Activated CD8-positive, alpha-beta T cell treated with anti-CD3 and anti-CD28 coated beads for 36 hours (primary cell): Measurements from ENCODE around the gene MEGF11. TPM values are rescaled to one million over a fixed set of nuclear protein-coding genes. Genes with fewer than 3 reads are reported as not detected.
"Not testable (repeated sequence)": the region's sequence is repeated elsewhere in the genome, so short reads cannot be mapped to it uniquely, and the experiment has no call there.

Experiments used
- ATAC-seq: fragments of 200-7000 bp; cut with Tn5 transposase; one replicate; pipeline ENCODE4 v1.10.0; 2021; ENCODE audit warnings: mild to moderate bottlenecking, moderate library complexity
- CTCF ChIA-PET: fragments of 350-600 bp; sonication (Branson Sonifier 250); formaldehyde crosslinking; loops from one replicate; lab custom pipeline; 2021; ENCODE audit warnings: antibody characterized with exemption; lab: Charles Lee
- POLR2A ChIA-PET: fragments of 350-600 bp; sonication (Branson Sonifier 250); formaldehyde crosslinking; loops from one replicate; lab custom pipeline; 2021; ENCODE audit warnings: antibody characterized with exemption; lab: Charles Lee
- DNase-seq: peaks from one replicate; pipeline ENCODE4 v3.0.0-alpha.2; 2020
- H3K27ac Mint-ChIP-seq: one replicate; pipeline ENCODE4 v1.8.0; 2021; ENCODE audit warnings: mild to moderate bottlenecking, mixed read lengths
- H3K27me3 Mint-ChIP-seq: one replicate; pipeline ENCODE4 v1.8.0; 2021; ENCODE audit warnings: mixed read lengths
- H3K36me3 Mint-ChIP-seq: one replicate; pipeline ENCODE4 v1.8.0; 2021; ENCODE audit warnings: low read depth, mixed read lengths
- H3K4me1 Mint-ChIP-seq: one replicate; pipeline ENCODE4 v1.8.0; 2021; ENCODE audit warnings: low read depth, mixed read lengths
- H3K4me3 Mint-ChIP-seq: one replicate; pipeline ENCODE4 v1.8.0; 2021; ENCODE audit warnings: mild to moderate bottlenecking, moderate library complexity, mixed read lengths
- H3K9me3 Mint-ChIP-seq: one replicate; pipeline ENCODE4 v1.8.0; 2021; ENCODE audit warnings: mixed read lengths
- intact Hi-C: fragments of 100-400 bp; cut with micrococcal nuclease; formaldehyde crosslinking; loops from one replicate; pipeline ENCODE4 v1.10.0; 2022
- total RNA-seq, 2 experiments: library from RNA; stranded (reverse); gene quantifications; one replicate each; pipeline ENCODE4 v1.2.3, GENCODE V29; 2021
- TF ChIP-seq, protein P1 (sequence below): fragments of 200-600 bp; IDR thresholded peaks from one replicate; pipeline ENCODE4 v1.8.0; 2022; ENCODE audit warnings: antibody characterized with exemption, mild to moderate bottlenecking

The MEGF11 gene
- total RNA-seq, 2 experiments from 2014 or later: not detected

DNA sequence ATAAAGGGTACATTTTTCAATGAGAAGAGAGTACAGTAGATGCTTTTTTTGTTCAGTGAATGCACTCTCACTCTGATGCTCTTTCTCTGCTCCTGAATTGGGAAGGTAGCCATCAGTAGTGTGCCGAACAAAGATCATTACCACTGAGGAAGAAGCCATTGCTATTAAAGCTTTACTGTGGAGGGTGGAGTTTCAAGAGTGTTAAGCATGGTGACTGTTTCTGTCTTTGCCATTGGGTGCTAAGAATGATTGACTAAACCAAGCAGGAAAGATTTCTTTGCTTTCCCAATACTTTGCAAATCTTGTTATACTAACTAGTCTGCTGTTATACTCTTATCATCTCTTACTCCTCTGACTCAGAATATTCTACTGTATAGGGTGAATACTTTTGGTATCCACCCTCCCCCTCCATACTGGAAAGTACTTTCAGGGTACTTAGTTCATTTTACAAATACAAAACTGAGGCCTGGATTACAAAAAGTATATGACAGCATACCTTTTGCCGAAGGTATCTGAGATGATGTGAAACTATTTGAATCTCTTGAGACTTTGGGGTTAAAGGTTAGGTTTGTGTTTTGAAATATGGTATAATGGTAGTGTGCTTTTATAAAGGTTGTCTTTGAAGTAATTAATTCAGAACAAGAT lies 382.5 kb downstream of the MEGF11 start:
- TF ChIP-seq, protein P1, sequence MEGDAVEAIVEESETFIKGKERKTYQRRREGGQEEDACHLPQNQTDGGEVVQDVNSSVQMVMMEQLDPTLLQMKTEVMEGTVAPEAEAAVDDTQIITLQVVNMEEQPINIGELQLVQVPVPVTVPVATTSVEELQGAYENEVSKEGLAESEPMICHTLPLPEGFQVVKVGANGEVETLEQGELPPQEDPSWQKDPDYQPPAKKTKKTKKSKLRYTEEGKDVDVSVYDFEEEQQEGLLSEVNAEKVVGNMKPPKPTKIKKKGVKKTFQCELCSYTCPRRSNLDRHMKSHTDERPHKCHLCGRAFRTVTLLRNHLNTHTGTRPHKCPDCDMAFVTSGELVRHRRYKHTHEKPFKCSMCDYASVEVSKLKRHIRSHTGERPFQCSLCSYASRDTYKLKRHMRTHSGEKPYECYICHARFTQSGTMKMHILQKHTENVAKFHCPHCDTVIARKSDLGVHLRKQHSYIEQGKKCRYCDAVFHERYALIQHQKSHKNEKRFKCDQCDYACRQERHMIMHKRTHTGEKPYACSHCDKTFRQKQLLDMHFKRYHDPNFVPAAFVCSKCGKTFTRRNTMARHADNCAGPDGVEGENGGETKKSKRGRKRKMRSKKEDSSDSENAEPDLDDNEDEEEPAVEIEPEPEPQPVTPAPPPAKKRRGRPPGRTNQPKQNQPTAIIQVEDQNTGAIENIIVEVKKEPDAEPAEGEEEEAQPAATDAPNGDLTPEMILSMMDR: no peak
- ATAC-seq (peak; percentile 5), DNase-seq (no peak)
- peaks cover 15% of the 10 kb centered on the region for H3K36me3 Mint-ChIP-seq
- H3K27ac Mint-ChIP-seq: peak overlapping the region; percentile 98
- peak overlapping the region; percentile 99 for H3K4me3 Mint-ChIP-seq
- intact Hi-C loops: no loop called here
- H3K9me3 Mint-ChIP-seq: no peaks in the 10 kb centered on the region
- peaks cover 4% of the 10 kb centered on the region for H3K27me3 Mint-ChIP-seq
- ChIA-PET POLR2A (interaction anchor here (0.5 to 2.7 kb wide), 4 partner anchors 8 to 97 kb away, joined by 3 to 18 read pairs (median 4); no protein-coding TSS in a partner anchor), CTCF (interaction anchor here (2.3 kb wide), 1 partner anchor 234 kb away, joined by 12 read pairs; no protein-coding TSS in a partner anchor)
- peaks cover 38% of the 10 kb centered on the region for H3K4me1 Mint-ChIP-seq

DNA sequence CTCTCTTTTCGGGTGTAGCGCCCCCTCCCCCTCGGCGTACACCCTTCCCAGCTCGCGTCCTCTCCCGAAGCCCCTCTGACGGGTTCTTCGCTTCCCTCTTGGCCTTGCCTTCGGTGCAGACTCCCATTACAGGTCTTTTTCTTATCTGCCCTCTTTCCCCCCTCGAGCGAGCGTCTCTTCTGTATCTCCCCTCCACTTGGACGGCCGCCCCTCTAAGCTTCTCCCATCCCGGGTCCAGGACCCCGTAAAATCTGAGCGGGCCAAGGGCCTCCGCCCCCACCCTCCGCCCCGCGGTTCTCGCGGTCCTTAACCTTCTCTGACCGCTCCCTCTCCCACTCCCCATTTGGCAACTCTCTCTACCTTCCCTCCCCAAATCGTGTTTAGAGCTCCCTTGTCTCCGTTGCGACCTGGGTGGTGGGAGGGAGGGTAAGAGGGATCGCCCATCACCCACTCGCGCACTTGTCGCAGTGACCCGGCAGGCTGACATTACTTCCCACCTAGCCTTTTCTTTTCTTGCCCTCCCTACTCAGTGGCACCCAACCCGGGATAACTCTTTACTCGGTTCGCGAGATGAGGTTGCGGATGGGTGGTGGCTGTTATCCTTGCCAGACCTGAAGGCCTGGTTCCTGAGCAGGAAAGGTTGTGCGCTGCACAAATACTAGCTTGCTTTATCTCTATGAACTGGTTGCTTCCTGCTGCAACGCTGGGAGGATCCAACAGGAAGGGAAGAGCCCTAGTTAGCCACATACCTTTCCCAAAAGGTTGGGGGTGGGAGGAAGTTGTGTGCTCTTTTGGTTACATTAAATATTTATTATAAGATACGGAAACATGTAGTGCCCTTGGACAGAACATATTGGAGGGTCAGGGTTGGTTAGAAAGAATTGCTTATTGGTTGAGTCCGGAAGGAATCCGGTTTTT lies 383.3 kb downstream of the MEGF11 start:
- H3K9me3 Mint-ChIP-seq: no peaks in the 10 kb centered on the region
- H3K4me3 Mint-ChIP-seq: peak overlapping the region; percentile 99
- ATAC-seq (no peak), DNase-seq (peak; percentile 40)
- H3K4me1 Mint-ChIP-seq: peaks cover 32% of the 10 kb centered on the region
- H3K27me3 Mint-ChIP-seq: peaks cover 4% of the 10 kb centered on the region
- H3K27ac Mint-ChIP-seq: peak overlapping the region; percentile 98
- TF ChIP-seq, protein P1: no peak
- H3K36me3 Mint-ChIP-seq: peaks cover 11% of the 10 kb centered on the region
- intact Hi-C loops: no loop called here
- POLR2A ChIA-PET: interaction anchor here (0.5 to 2.7 kb wide), 19 partner anchors 8 to 627 kb away, joined by 3 to 18 read pairs (median 3); partner anchors contain the start of genes INTS14, MEGF11 and SNAPC5
- CTCF ChIA-PET: interaction anchor here (0.7 to 3.6 kb wide), 12 partner anchors 8 to 233 kb away, joined by 3 to 20 read pairs (median 4); partner anchors contain the start of gene DENND4A

DNA sequence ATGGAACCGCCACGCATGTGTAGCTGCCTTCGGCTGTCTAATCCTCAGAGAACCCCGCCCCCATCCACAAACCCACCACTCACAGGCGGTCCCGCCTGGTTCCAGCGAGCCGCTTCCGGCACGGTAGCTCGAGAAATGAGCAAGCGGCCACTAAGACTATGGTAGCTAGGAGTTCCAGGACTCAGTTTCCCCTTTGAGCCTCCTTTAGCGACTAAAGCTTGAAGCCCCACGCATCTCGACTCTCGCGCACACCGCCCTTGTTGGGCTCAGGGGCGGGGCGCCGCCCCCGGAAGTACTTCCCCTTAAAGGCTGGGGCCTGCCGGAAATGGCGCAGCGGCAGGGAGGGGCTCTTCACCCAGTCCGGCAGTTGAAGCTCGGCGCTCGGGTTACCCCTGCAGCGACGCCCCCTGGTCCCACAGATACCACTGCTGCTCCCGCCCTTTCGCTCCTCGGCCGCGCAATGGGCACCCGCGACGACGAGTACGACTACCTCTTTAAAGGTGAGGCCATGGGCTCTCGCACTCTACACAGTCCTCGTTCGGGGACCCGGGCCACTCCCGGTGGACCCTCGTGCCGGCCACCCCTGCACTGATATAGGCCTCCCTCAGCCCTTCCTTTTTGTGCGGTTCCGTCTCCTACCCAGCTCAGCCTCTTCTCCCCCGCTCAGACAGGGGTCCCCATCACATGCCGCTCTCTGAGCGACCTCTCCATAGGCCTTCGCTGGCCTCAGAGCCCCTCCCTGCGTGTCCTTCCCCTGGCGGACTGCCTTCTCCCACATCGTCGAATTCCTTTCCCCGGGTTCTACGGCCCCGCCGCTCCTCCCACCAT lies 384.2 kb downstream of the MEGF11 start, which contains the start of gene RAB11A:
RAB11A (plus strand) TSS at position 366 of the 828 bp plus-strand sequence; CDS start at position 461, 95 bp downstream.
- ATAC-seq: peak; percentile 94
- Mint-ChIP-seq H3K4me1 (peaks cover 30% of the 10 kb centered on the region), H3K27me3 (peaks cover 4% of the 10 kb centered on the region), H3K9me3 (no peaks in the 10 kb centered on the region), H3K4me3 (peak within 1 kb of the TSS; percentile 99), H3K36me3 (peaks cover 8% of the 10 kb centered on the region), H3K27ac (peak within 1 kb of the TSS; percentile 98)
- intact Hi-C loops: no loop called here
- TF ChIP-seq, protein P1: peak; percentile 19
- DNase-seq: peak; percentile 98
- CTCF ChIA-PET: interaction anchor here (0.7 to 3.6 kb wide), 16 partner anchors 9 to 232 kb away, joined by 3 to 20 read pairs (median 4); partner anchors contain the start of gene DENND4A
- POLR2A ChIA-PET: interaction anchor here (0.6 to 2.7 kb wide), 22 partner anchors 9 to 628 kb away, joined by 3 to 18 read pairs (median 3); partner anchors contain the start of genes DENND4A, INTS14, MEGF11 and SNAPC5

DNA sequence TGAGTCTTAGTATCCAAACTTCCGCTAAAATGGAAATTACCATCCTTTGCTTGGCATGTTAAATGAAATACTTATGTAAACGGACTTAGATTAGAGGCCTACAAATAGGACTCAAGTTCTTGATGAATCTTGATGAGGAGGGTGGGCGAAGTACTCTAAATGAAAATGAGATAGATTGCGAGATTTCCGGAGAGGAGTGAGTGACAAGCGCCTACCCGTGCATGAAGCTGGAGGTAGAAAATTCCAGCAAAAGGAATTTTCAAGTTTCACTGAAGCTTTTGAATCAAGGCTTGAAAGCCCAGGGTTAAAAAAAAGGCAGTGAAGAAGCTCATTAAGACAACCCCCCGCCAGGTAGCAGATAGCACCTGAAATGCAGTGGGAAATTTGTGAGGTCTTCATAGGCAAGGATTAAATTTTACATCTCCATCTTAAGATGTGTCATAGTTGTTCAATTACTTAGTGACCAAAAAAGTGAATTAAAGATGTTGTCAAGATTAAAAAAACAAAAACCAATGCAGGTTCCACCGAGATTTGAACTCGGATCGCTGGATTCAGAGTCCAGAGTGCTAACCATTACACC lies 384.9 kb downstream of the MEGF11 start:
- Mint-ChIP-seq H3K27me3 (peaks cover 4% of the 10 kb centered on the region), H3K9me3 (no peaks in the 10 kb centered on the region), H3K36me3 (peaks cover 7% of the 10 kb centered on the region), H3K27ac (peak overlapping the region; percentile 98), H3K4me1 (peaks cover 27% of the 10 kb centered on the region), H3K4me3 (peak overlapping the region; percentile 99)
- ATAC-seq (no peak), DNase-seq (no peak)
- TF ChIP-seq, protein P1: no peak
- intact Hi-C loops: no loop called here
- CTCF ChIA-PET: interaction anchor here (0.7 to 3.6 kb wide), 13 partner anchors 10 to 231 kb away, joined by 3 to 20 read pairs (median 5); partner anchors contain the start of gene DENND4A
- POLR2A ChIA-PET: interaction anchor here (0.6 to 2.7 kb wide), 16 partner anchors 10 to 629 kb away, joined by 3 to 18 read pairs (median 3); partner anchors contain the start of genes DENND4A, INTS14 and SNAPC5

DNA sequence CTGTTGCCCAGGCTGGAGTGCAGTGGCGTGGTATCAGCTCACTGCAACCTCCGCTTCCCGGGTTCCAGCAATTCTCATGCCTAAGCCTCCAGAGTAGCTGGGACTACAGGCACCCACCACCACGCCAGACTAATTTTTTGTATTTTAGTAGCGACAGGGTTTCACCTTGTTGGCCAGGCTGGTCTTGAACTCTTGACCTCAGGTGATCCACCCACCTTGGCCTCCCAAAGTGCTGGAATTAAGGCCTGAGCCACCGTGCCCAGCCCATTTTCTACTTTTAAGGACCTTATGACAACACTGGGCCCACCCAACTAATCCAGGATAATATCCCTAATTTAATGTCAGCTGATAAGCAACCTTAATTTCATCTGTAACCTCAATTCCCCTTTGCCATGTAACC lies 385.6 kb downstream of the MEGF11 start:
- H3K27ac Mint-ChIP-seq, intact Hi-C loops: not testable (repeated sequence)

More for the DNA sequence above, 385.6 kb downstream of the MEGF11 start:
- H3K36me3 Mint-ChIP-seq, H3K9me3 Mint-ChIP-seq, ATAC-seq, H3K27me3 Mint-ChIP-seq, DNase-seq, H3K4me3 Mint-ChIP-seq: not testable (repeated sequence)
- CTCF ChIA-PET: interaction anchor here (1.4 to 3.6 kb wide), 3 partner anchors 11 to 76 kb away, joined by 4 to 20 read pairs (median 5); partner anchors contain the start of gene DENND4A
- H3K4me1 Mint-ChIP-seq: peaks cover 26% of the 10 kb centered on the region
- POLR2A ChIA-PET: interaction anchor here (1.1 kb wide), 1 partner anchor 331 kb away, joined by 3 read pairs; no protein-coding TSS in a partner anchor
